ENCODE results near the gene BRINP3.
"Not testable (repeated sequence)": the region's sequence is repeated elsewhere in the genome, so short reads cannot be mapped to it uniquely, and the experiment has no call there.

BRINP3 gene

GRCh38 chr1:190477762-190478148 lies at the start of gene BRINP3:
Gene BRINP3, minus strand, starts transcription at chr1:190477864.
- DNase-seq = no peak

- no peak for DNase-seq
Measured at GRCh38 chr1:190511554-190511953, 33.9 kb upstream of the BRINP3 start.

GRCh38 chr1:190507357-190507756 lies 29.7 kb upstream of the BRINP3 start:
- DNase-seq = no peak

GRCh38 chr1:190504539-190504938 lies 26.9 kb upstream of the BRINP3 start:
- DNase-seq = not testable (repeated sequence)

- no peak for DNase-seq
Measured at GRCh38 chr1:190497565-190497964, 19.9 kb upstream of the BRINP3 start.

- DNase-seq = no peak
Measured at GRCh38 chr1:190494451-190494850, 16.8 kb upstream of the BRINP3 start.

- DNase-seq = no peak
Measured at GRCh38 chr1:190491404-190491803, 13.7 kb upstream of the BRINP3 start.

- DNase-seq = no peak
Measured at GRCh38 chr1:190484045-190484444, 6.4 kb upstream of the BRINP3 start.

GRCh38 chr1:190480231-190480630 lies 2.6 kb upstream of the BRINP3 start:
- DNase-seq = no peak

GRCh38 chr1:190479516-190479915 lies 1.9 kb upstream of the BRINP3 start:
- DNase-seq = no peak

- no peak for DNase-seq
Measured at GRCh38 chr1:190479050-190479397, 1.4 kb upstream of the BRINP3 start.

GRCh38 chr1:190478149-190479049 lies 735 bp upstream of the BRINP3 start:
- no peak for DNase-seq

GRCh38 chr1:190476806-190477205 lies 858 bp downstream of the BRINP3 start:
- DNase-seq = no peak

GRCh38 chr1:190476321-190476720 lies 1.3 kb downstream of the BRINP3 start:
- DNase-seq = no peak

- DNase-seq = no peak
Measured at GRCh38 chr1:190475421-190476141, 2.1 kb downstream of the BRINP3 start.

- DNase-seq = no peak
Measured at GRCh38 chr1:190474650-190475211, 2.9 kb downstream of the BRINP3 start.

- DNase-seq = no peak
Measured at GRCh38 chr1:190474010-190474409, 3.7 kb downstream of the BRINP3 start.

GRCh38 chr1:190472494-190472893 lies 5.2 kb downstream of the BRINP3 start:
- no peak for DNase-seq

GRCh38 chr1:190472042-190472441 lies 5.6 kb downstream of the BRINP3 start:
- DNase-seq = no peak

- no peak for DNase-seq
Measured at GRCh38 chr1:190464690-190465089, 13.0 kb downstream of the BRINP3 start.

- no peak for DNase-seq
Measured at GRCh38 chr1:190456129-190456528, 21.5 kb downstream of the BRINP3 start.

- no peak for DNase-seq
Measured at GRCh38 chr1:190455631-190456030, 22.0 kb downstream of the BRINP3 start.

- DNase-seq = no peak
Measured at GRCh38 chr1:190453550-190453949, 24.1 kb downstream of the BRINP3 start.

GRCh38 chr1:190452272-190452848 lies 25.3 kb downstream of the BRINP3 start:
- no peak for DNase-seq

Data from stimulated activated CD4-positive, alpha-beta T cell treated with anti-CD3 and anti-CD28 coated beads, Interleukin-2, amount 100 ng/mL, for 48 hours (primary cell).